ENCODE measurements around the gene RAB19.

The RAB19 gene

DNA sequence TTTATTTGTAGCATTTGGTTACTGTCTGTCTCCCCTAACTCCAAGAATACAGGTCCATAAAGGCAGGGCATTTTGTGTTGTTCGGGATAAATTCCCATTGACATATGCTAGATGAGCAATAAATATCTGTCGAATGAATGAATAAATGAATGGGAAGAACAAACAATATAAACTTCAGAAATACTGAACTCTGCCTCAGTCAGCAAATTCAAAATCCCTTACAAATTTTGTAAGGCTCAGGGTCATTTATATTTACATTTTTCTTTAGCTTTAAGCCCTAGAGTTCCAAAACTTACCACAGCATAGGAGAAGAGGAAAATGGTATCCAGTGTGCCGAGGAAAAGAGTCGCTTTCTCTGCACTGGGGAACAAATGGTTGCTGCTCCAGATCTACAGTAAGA, 34.6 kb upstream of the RAB19 start:
- H3K4me3 ChIP-seq (replicated peaks; ENCODE audit: low read depth, low read length) = no peak overlapping the region
- TF ChIP-seq, protein P1, sequence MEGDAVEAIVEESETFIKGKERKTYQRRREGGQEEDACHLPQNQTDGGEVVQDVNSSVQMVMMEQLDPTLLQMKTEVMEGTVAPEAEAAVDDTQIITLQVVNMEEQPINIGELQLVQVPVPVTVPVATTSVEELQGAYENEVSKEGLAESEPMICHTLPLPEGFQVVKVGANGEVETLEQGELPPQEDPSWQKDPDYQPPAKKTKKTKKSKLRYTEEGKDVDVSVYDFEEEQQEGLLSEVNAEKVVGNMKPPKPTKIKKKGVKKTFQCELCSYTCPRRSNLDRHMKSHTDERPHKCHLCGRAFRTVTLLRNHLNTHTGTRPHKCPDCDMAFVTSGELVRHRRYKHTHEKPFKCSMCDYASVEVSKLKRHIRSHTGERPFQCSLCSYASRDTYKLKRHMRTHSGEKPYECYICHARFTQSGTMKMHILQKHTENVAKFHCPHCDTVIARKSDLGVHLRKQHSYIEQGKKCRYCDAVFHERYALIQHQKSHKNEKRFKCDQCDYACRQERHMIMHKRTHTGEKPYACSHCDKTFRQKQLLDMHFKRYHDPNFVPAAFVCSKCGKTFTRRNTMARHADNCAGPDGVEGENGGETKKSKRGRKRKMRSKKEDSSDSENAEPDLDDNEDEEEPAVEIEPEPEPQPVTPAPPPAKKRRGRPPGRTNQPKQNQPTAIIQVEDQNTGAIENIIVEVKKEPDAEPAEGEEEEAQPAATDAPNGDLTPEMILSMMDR (IDR thresholded peaks at IDR 0.05; ENCODE audit: low read depth, low read length, missing control alignments) = no peak
- DNase-seq (ENCODE audit: extremely low read depth, low read depth) = no peak

DNA sequence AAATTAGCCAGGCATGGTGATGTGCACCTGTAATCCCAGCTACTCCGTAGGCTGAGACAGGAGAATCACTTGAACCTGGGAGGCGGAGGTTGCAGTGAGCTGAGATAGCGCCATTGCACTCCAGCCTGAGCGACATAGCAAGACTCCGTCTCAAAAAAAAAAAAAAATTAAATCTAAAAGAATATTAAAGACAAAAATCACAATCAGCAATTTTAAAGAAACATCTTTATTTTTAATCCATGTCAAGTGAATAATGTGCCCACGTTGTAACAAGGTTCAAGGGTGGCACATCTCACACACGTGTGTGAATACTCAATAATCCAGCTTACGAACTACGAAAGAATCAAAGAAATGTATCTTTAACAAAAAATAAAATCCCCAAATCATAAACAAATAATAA, 28.5 kb upstream of the RAB19 start:
- no peak for DNase-seq (ENCODE audit: extremely low read depth, low read depth)
- H3K4me3 ChIP-seq (replicated peaks; ENCODE audit: low read depth, low read length) = no peak overlapping the region

DNA sequence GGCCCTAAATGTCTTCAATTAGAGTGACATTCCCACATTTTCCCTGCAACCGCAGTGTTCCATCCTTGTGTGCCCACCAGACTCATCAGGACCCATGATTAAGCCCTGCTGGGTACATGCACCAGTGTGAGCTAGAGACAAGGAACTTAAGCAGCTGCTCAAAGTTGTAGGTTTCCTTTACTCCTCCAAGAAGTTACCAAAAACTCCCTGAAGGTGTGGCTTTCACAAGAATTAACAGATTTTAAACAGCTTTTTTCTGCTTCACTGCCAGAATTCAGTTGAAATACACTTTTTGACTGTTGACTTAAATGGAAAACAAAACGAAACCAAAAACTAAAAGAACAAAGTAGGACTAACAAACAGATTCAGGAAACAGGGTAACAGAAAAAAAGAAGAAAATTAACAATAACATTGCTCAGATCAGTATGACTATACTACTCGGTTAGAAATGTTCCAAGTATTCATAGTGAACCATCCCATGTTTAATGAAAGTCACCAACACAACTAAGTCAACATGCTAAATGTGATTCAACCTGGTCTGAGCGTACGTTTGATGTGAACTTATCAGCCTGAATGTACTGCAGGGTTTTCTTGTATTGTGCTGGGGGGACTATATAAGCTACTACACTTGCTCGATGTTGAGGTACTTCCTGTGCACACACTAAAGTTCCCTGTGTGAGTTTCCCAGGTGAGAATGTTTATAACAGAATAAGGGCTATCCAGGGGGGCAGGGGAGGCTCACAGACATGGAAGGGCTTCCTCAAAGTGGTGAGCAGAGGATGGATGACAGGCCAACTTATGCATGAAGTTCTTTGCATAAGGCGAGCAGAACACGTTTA, 27.7 kb upstream of the RAB19 start:
- TF ChIP-seq, protein P1 (IDR thresholded peaks at IDR 0.05; ENCODE audit: low read depth, low read length, missing control alignments) = no peak
- H3K4me3 ChIP-seq (replicated peaks; ENCODE audit: low read depth, low read length) = no peak overlapping the region
- no peak for DNase-seq (ENCODE audit: extremely low read depth, low read depth)

More for the DNA sequence above, 28.5 kb upstream of the RAB19 start:
- TF ChIP-seq, protein P1 (IDR thresholded peaks at IDR 0.05; ENCODE audit: low read depth, low read length, missing control alignments) = no peak

DNA sequence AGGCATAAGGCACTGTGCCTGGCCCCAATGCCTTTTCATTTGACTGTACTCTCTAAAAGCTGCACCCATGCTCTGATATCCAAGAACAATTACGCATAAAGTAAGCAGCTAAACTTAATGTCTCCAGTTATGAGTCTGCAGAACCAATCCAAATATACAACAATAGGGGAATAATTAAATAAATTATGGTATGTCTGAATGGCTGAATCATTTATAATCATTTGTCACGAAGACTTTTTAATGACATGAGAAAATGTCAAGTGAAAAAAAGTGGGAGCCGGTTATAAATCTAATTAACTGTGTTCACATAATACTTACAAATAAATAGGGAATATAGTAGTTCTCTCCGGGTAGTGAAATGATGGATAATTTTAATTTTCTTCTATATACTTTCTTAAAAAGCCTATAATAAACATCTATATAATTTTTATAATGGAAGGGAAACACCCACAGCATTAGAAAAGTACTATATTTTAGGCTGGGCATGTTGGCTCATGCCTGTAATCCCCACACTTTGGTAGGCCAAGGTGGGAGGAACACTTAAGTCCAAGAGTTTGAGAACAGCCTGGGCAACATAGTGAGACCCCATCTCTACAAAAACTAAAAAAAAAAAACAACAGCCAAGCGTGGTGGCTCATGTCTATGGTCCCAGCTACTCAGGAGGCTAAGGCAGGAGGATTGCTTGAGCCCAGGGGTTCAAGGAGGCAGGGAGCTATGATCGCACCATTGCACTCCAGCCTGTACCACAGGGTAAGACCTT, 19.7 kb upstream of the RAB19 start:
- no peak for DNase-seq (ENCODE audit: extremely low read depth, low read depth)
- TF ChIP-seq, protein P1 (IDR thresholded peaks at IDR 0.05; ENCODE audit: low read depth, low read length, missing control alignments) = no peak
- no peak overlapping the region for H3K4me3 ChIP-seq (replicated peaks; ENCODE audit: low read depth, low read length)

DNA sequence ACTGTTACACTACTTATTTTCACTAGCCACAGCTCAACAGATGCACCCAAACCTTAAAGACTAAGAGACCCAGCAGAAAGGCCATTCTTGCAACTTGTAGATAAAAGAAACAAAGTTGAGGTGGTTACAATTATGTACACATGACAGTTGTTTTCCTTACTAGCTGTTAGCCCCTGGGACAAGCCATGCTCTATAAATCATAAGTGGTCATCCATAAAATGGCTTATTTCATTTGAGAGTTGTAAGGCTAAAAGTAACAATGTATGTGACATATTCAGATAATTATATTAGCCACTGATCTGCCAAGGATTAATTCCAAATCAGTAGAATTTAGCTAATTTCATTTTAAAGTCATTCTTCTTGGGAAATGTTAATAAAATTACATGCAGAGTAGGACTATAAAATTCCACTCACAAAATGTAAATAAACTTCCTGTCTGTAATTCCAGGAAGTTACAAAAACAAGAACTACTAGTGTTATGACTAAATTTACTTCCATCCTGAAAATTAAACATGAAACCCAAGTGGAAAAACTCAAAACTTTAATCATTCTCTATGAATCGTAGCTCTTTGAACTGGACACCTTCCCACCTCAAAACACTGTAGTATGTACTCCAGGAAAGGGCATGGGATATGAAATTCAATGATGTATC, 18.8 kb upstream of the RAB19 start:
- no peak overlapping the region for H3K4me3 ChIP-seq (replicated peaks; ENCODE audit: low read depth, low read length)
- TF ChIP-seq, protein P1 (IDR thresholded peaks at IDR 0.05; ENCODE audit: low read depth, low read length, missing control alignments) = no peak
- no peak for DNase-seq (ENCODE audit: extremely low read depth, low read depth)

DNA sequence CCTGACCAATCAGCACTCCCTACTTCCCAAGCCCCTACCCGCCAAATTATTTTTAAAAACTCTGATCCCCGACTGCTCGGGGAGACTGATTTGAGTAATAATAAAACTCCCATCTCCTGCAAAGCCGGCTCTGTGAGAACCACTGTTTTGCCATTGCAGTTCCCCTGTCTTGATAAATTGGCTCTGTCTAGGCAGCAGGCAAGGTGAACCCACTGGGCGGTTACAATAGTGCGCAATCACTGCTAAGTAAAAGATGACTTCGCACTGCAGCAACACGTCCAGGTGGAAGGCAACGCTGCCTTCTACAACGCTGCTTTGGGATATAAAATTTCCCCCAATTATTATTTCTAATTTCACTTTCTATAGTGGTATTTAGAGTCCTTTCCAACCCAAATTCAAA, 14.4 kb upstream of the RAB19 start:
- no peak overlapping the region for H3K4me3 ChIP-seq (replicated peaks; ENCODE audit: low read depth, low read length)
- no peak for DNase-seq (ENCODE audit: extremely low read depth, low read depth)
- TF ChIP-seq, protein P1 (IDR thresholded peaks at IDR 0.05; ENCODE audit: low read depth, low read length, missing control alignments) = no peak

Measured in HFF-Myc (cell line).